Vagina (tissue), 2 donors: ENCODE results near the gene ALDH2.
"Not testable (repeated sequence)": the region's sequence is repeated elsewhere in the genome, so short reads cannot be mapped to it uniquely, and the experiment has no call there.

Source experiments
- CTCF ChIP-seq, 3 experiments: fragments of 450-650 bp in 2 of 3; fragments of 200-600 bp in 1 of 3; sonication (generic) in 1 of 3; IDR thresholded peaks; one replicate each; pipeline ENCODE4 v1.5.1; 2017 to 2019; ENCODE audit warnings: antibody characterized with exemption in 3 of 3, mild to moderate bottlenecking in 2 of 3, moderate library complexity in 2 of 3
- POLR2A ChIP-seq, 2 donors: fragments of 450-650 bp; IDR thresholded peaks; one replicate each; pipeline ENCODE4 v1.6.1; 2017; ENCODE audit warnings: antibody characterized with exemption in 2 of 2, mild to moderate bottlenecking in 2 of 2, moderate library complexity in 2 of 2
- POLR2AphosphoS5 ChIP-seq, 2 donors: sonication (generic); formaldehyde crosslinking; IDR thresholded peaks; one replicate each; pipeline ENCODE4 v1.9.0; 2017; ENCODE audit warnings: antibody characterized with exemption in 2 of 2, mild to moderate bottlenecking in 2 of 2, low read depth in 1 of 2; ENCODE audit not compliant: insufficient read depth in 1 of 2

DNA sequence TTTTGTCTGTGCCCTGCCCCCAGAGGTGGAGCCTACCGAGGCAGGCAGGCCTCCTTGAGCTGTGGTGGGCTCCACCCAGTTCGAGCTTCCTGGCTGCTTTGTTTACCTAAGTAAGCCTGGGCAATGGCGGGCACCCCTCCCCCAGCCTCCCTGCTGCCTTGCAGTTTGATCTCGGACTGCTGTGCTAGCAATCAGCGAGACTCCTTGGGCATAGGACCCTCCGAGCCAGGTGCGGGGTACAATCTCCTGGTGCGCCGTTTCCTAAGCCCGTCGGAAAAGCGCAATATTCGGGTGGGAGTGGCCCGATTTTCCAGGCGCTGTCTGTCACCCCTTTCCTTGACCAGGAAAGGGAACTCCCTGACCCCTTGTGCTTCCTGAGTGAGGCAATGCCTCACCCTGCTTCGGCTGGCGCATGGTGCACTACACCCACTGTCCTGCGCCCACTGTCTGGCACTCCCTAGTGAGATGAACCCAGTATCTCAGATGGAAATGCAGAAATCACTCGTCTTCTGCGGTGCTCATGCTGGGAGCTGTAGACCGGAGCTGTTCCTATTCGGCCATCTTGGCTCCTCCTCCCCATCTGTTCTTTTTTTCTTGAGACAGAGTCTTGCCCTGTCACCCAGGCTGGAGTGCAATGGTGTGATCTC, 68.1 kb downstream of the ALDH2 start:
- not testable (repeated sequence) for TF ChIP-seq CTCF (IDR thresholded peaks at IDR 0.05); POLR2A (IDR thresholded peaks at IDR 0.05); POLR2AphosphoS5 (IDR thresholded peaks at IDR 0.05; ENCODE audit: insufficient read depth in 1 of 2, low read depth in 1 of 2)
